Nephron (organoid): ENCODE data around the gene ZNF831.

Experiments
- H3K27ac Mint-ChIP-seq, 3 experiments: 2 replicates each; pipeline ENCODE4 v1.8.0; 2020; ENCODE audit warnings: mixed read lengths in 3 of 3, mild to moderate bottlenecking in 2 of 3, moderate library complexity in 1 of 3
- H3K27me3 Mint-ChIP-seq: 2 replicates; pipeline ENCODE4 v1.8.0; 2021; ENCODE audit warnings: low read depth, mild to moderate bottlenecking, moderate library complexity, mixed read lengths
- H3K36me3 Mint-ChIP-seq: 2 replicates; pipeline ENCODE4 v1.8.0; 2020; ENCODE audit warnings: low read depth, mixed read lengths
- H3K4me1 Mint-ChIP-seq: 2 replicates; pipeline ENCODE4 v1.8.0; 2020; ENCODE audit warnings: mixed read lengths
- H3K4me3 Mint-ChIP-seq, 3 experiments: 2 replicates each; pipeline ENCODE4 v1.8.0; 2020; ENCODE audit warnings: mild to moderate bottlenecking in 3 of 3, mixed read lengths in 3 of 3, moderate library complexity in 2 of 3
- H3K9me3 Mint-ChIP-seq: 2 replicates; pipeline ENCODE4 v1.8.0; 2020; ENCODE audit warnings: mixed read lengths
- CTCF ChIP-seq, 3 experiments: fragments of 200-600 bp; sonication (generic); IDR thresholded peaks; one replicate each; pipeline ENCODE4 v1.5.0; 2021; ENCODE audit warnings: antibody characterized with exemption in 3 of 3; ENCODE audit not compliant: unreplicated experiment in 3 of 3

Gene ZNF831

GRCh38 chr20:59305908-59306655 is 142.5 kb downstream of the ZNF831 start:
- Mint-ChIP-seq H3K4me1 (no peaks in the 10 kb centered on the region), H3K27me3 (peaks cover 57% of the 10 kb centered on the region), H3K27ac (no peak overlapping the region), H3K36me3 (no peaks in the 10 kb centered on the region), H3K9me3 (no peaks in the 10 kb centered on the region), H3K4me3 (no peak overlapping the region)
- no peak for TF ChIP-seq CTCF (IDR thresholded peaks at IDR 0.05; ENCODE audit: unreplicated experiment in 3 of 3)

- no peak for TF ChIP-seq CTCF (IDR thresholded peaks at IDR 0.05; ENCODE audit: unreplicated experiment in 3 of 3)
- H3K27me3 Mint-ChIP-seq: peaks cover 47% of the 10 kb centered on the region
- H3K9me3 Mint-ChIP-seq: no peaks in the 10 kb centered on the region
- no peaks in the 10 kb centered on the region for H3K36me3 Mint-ChIP-seq
- H3K4me1 Mint-ChIP-seq: peaks cover 6% of the 10 kb centered on the region
- no peak overlapping the region for H3K27ac Mint-ChIP-seq
- no peak overlapping the region for H3K4me3 Mint-ChIP-seq
Observed at GRCh38 chr20:59307270-59307669, 143.6 kb downstream of the ZNF831 start.
